ENCODE measurements around the gene TSC2.

DNA sequence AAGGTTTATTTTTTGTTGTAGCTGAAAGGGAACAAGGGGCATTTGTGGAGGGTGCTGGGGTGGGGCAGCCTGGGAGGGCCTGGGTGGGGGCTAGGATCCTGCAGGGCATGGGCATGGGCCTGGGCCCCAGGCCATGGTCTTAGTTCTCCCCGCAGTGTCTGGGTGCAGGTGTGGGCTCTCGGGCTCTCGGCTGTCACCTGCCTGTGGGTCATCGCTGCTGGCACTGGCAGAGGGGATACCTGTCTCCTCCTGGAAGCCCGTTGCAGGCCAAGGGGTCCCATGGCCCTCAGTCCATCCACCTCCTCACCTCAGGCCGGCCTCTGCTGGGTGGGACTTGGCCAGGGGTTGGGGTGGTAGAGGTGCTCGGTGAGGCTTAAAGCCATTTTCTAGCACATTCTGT, 30.3 kb downstream of the TSC2 start:
- TF ChIP-seq, protein P1, sequence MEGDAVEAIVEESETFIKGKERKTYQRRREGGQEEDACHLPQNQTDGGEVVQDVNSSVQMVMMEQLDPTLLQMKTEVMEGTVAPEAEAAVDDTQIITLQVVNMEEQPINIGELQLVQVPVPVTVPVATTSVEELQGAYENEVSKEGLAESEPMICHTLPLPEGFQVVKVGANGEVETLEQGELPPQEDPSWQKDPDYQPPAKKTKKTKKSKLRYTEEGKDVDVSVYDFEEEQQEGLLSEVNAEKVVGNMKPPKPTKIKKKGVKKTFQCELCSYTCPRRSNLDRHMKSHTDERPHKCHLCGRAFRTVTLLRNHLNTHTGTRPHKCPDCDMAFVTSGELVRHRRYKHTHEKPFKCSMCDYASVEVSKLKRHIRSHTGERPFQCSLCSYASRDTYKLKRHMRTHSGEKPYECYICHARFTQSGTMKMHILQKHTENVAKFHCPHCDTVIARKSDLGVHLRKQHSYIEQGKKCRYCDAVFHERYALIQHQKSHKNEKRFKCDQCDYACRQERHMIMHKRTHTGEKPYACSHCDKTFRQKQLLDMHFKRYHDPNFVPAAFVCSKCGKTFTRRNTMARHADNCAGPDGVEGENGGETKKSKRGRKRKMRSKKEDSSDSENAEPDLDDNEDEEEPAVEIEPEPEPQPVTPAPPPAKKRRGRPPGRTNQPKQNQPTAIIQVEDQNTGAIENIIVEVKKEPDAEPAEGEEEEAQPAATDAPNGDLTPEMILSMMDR (conservative IDR thresholded peaks at IDR 0.05), result no peak
- no peak for TF ChIP-seq EZH2 (IDR thresholded peaks at IDR 0.05; ENCODE audit: low read depth)
